Neural progenitor cell (in vitro differentiated cells): Measurements from ENCODE around the gene MUC6. TPM values are rescaled to one million over a fixed set of nuclear protein-coding genes. Genes with fewer than 3 reads are reported as not detected.

ENCODE experiments used
- DNase-seq: peaks from one replicate; pipeline ENCODE4 v3.0.0-alpha.2; 2016; ENCODE audit warnings: low spot score
- H2AFZ ChIP-seq: fragments of 200-600 bp; sonication (generic); replicated peaks from 2 replicates; pipeline ENCODE4 v1.6.1; 2016; ENCODE audit warnings: antibody characterized with exemption
- H3F3A ChIP-seq: fragments of 200-600 bp; sonication (generic); 2 replicates; pipeline ENCODE4 v1.6.1; 2016; ENCODE audit warnings: antibody characterized with exemption, low read depth
- H3K27ac ChIP-seq: fragments of 200-600 bp; sonication (generic); 2 replicates; pipeline ENCODE4 v1.5.1; 2016; ENCODE audit warnings: mild to moderate bottlenecking
- H3K27me3 ChIP-seq: fragments of 200-600 bp; sonication (generic); 2 replicates; pipeline ENCODE4 v1.6.1; 2016; ENCODE audit warnings: mild to moderate bottlenecking, moderate library complexity
- H3K36me3 ChIP-seq: fragments of 200-600 bp; sonication (generic); 2 replicates; pipeline ENCODE4 v1.5.1; 2016
- H3K4me1 ChIP-seq: fragments of 200-600 bp; sonication (generic); 2 replicates; pipeline ENCODE4 v1.6.1; 2016; ENCODE audit warnings: mixed run types
- H3K4me2 ChIP-seq: fragments of 200-600 bp; sonication (generic); 2 replicates; pipeline ENCODE4 v1.6.1; 2016
- H3K4me3 ChIP-seq: fragments of 200-600 bp; sonication (generic); 2 replicates; pipeline ENCODE4 v1.5.1; 2016
- H3K79me2 ChIP-seq: fragments of 200-600 bp; sonication (generic); 2 replicates; pipeline ENCODE4 v1.6.1; 2016; ENCODE audit warnings: low read depth
- H3K9ac ChIP-seq: fragments of 200-600 bp; sonication (generic); 2 replicates; pipeline ENCODE4 v1.6.1; 2016
- H3K9me3 ChIP-seq: fragments of 200-600 bp; sonication (generic); 2 replicates; pipeline ENCODE4 v1.5.1; 2016; ENCODE audit warnings: low read depth
- H4K20me1 ChIP-seq: fragments of 200-600 bp; sonication (generic); 2 replicates; pipeline ENCODE4 v1.6.1; 2016; ENCODE audit warnings: low read depth
- H3K27ac Mint-ChIP-seq: 3 replicates; pipeline ENCODE4 v1.8.0; 2021; ENCODE audit warnings: mixed read lengths
- H3K27me3 Mint-ChIP-seq: 2 replicates; pipeline ENCODE4 v1.8.0; 2022; ENCODE audit warnings: low read depth, mild to moderate bottlenecking, inconsistent platforms, moderate library complexity, mixed read lengths; ENCODE audit not compliant: insufficient read depth
- H3K36me3 Mint-ChIP-seq: 3 replicates; pipeline ENCODE4 v1.8.0; 2021; ENCODE audit warnings: mixed read lengths
- H3K4me1 Mint-ChIP-seq: 3 replicates; pipeline ENCODE4 v1.8.0; 2021; ENCODE audit warnings: mixed read lengths
- H3K4me3 Mint-ChIP-seq: 3 replicates; pipeline ENCODE4 v1.8.0; 2021; ENCODE audit warnings: mild to moderate bottlenecking, moderate library complexity, mixed read lengths
- H3K9me3 Mint-ChIP-seq: 3 replicates; pipeline ENCODE4 v1.8.0; 2020; ENCODE audit warnings: mixed read lengths
- EZH2 ChIP-seq: fragments of 200-600 bp; sonication (generic); IDR thresholded peaks from 2 replicates; pipeline ENCODE4 v1.6.1; 2017; ENCODE audit warnings: antibody characterized with exemption, mild to moderate bottlenecking, moderate library complexity
- EZH2phosphoT487 ChIP-seq: fragments of 200-600 bp; sonication (generic); IDR thresholded peaks from 2 replicates; pipeline ENCODE4 v1.6.1; 2017; ENCODE audit warnings: antibody characterized with exemption
- total RNA-seq: library from RNA; depleted of rRNA; stranded (reverse); fragments of >200 nt; gene quantifications from 2 replicates; pipeline ENCODE4 v1.2.3, GENCODE V29; 2015; ENCODE audit warnings: low replicate concordance
- TF ChIP-seq, protein P1 (sequence below): fragments of 200-600 bp; sonication (generic); IDR thresholded peaks from 2 replicates; pipeline ENCODE4 v1.5.1; 2017; ENCODE audit warnings: antibody characterized with exemption, mild to moderate bottlenecking

Gene MUC6
- total RNA-seq, 1 donor from 2014 or later, result not detected

DNA sequence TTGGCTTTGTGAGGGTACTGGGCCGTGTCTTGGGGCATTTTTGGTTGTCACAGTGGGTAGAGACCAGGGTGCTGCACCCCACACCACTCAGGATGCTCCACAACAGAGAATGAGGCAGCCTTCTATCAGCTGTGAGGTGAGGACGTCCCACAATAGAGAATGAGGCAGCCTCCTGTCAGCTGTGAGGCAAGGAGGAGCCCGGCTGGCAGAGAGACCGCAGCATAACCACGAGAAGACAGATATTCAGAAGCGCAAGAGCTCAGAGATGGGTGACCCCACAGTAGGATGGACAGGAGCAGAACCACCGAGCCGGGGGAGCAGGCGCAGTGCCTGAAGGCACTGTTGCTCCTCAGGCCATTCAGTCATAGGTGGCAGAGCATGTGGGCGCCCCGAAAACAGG, 63.3 kb downstream of the MUC6 start:
- Histone ChIP-seq H4K20me1 (peaks cover 8% of the 10 kb centered on the region), H3K9ac (no peak overlapping the region), H3F3A (no peaks in the 10 kb centered on the region), H3K4me3 (no peak overlapping the region), H3K4me1 (no peaks in the 10 kb centered on the region), H3K79me2 (no peaks in the 10 kb centered on the region), H2AFZ (no peak overlapping the region), H3K36me3 (no peaks in the 10 kb centered on the region), H3K9me3 (no peaks in the 10 kb centered on the region), H3K27ac (no peak overlapping the region), H3K4me2 (no peak overlapping the region), H3K27me3 (no peaks in the 10 kb centered on the region)
- H3K4me3 Mint-ChIP-seq, result no peak overlapping the region
- DNase-seq, result no peak
- peaks cover 7% of the 10 kb centered on the region for H3K4me1 Mint-ChIP-seq
- H3K9me3 Mint-ChIP-seq, result no peaks in the 10 kb centered on the region
- peaks cover 21% of the 10 kb centered on the region for H3K36me3 Mint-ChIP-seq
- H3K27ac Mint-ChIP-seq, result peak overlapping the region; percentile 80
- peaks cover 2% of the 10 kb centered on the region for H3K27me3 Mint-ChIP-seq
- TF ChIP-seq, protein P1, sequence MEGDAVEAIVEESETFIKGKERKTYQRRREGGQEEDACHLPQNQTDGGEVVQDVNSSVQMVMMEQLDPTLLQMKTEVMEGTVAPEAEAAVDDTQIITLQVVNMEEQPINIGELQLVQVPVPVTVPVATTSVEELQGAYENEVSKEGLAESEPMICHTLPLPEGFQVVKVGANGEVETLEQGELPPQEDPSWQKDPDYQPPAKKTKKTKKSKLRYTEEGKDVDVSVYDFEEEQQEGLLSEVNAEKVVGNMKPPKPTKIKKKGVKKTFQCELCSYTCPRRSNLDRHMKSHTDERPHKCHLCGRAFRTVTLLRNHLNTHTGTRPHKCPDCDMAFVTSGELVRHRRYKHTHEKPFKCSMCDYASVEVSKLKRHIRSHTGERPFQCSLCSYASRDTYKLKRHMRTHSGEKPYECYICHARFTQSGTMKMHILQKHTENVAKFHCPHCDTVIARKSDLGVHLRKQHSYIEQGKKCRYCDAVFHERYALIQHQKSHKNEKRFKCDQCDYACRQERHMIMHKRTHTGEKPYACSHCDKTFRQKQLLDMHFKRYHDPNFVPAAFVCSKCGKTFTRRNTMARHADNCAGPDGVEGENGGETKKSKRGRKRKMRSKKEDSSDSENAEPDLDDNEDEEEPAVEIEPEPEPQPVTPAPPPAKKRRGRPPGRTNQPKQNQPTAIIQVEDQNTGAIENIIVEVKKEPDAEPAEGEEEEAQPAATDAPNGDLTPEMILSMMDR, result no peak
- TF ChIP-seq EZH2phosphoT487 (no peak), EZH2 (no peak)

DNA sequence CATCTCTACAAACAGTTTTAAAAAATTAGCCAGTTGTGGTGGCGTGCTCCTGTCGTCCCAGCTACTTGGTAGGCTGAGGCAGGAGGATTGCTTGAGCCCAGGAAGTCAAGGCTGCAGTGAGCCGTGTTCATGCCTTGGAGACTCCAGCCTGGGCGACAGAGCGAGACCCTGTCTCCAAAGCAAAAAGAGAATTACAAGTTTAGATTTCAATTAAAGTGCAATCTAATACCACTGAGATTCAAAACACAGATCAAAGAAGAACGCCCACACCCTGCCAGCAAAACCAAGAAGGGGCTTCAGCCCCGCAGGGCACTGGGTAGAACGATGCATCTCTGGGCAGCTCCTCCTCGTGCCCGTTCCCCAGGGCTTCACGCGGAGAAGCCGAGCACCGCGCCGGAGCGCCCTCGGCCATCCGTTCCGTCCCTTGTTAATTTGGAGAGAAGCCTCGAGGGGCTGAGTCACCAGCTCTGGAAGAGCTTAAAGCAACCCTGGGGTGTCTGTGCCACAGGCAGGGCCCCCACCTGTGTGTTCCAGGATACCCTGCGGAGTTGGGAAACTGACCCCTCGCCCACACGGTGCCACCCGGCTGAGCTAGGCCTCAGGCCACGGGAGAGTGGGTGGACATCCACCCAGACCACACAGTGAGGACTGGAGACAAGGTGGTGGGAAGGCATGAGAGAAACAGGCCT, 63.9 kb downstream of the MUC6 start:
- no peak for DNase-seq
- H3K4me1 ChIP-seq, result no peaks in the 10 kb centered on the region
- no peak overlapping the region for H3K27ac Mint-ChIP-seq
- H3K27me3 ChIP-seq, result no peaks in the 10 kb centered on the region
- peaks cover 2% of the 10 kb centered on the region for H3K79me2 ChIP-seq
- no peaks in the 10 kb centered on the region for H3K9me3 Mint-ChIP-seq
- H3K4me3 ChIP-seq, result no peak overlapping the region
- no peaks in the 10 kb centered on the region for H3K36me3 ChIP-seq
- peaks cover 8% of the 10 kb centered on the region for H4K20me1 ChIP-seq
- H3K9me3 ChIP-seq, result no peaks in the 10 kb centered on the region
- peaks cover 7% of the 10 kb centered on the region for H3K4me1 Mint-ChIP-seq
- TF ChIP-seq, protein P1, result no peak
- TF ChIP-seq EZH2phosphoT487, result no peak
- TF ChIP-seq EZH2, result no peak
- H2AFZ ChIP-seq, result no peak overlapping the region
- peaks cover 2% of the 10 kb centered on the region for H3K27me3 Mint-ChIP-seq
- no peak overlapping the region for H3K27ac ChIP-seq
- H3K4me2 ChIP-seq, result no peak overlapping the region
- no peak overlapping the region for H3K4me3 Mint-ChIP-seq
- H3F3A ChIP-seq, result no peaks in the 10 kb centered on the region
- no peak overlapping the region for H3K9ac ChIP-seq
- H3K36me3 Mint-ChIP-seq, result peaks cover 21% of the 10 kb centered on the region

DNA sequence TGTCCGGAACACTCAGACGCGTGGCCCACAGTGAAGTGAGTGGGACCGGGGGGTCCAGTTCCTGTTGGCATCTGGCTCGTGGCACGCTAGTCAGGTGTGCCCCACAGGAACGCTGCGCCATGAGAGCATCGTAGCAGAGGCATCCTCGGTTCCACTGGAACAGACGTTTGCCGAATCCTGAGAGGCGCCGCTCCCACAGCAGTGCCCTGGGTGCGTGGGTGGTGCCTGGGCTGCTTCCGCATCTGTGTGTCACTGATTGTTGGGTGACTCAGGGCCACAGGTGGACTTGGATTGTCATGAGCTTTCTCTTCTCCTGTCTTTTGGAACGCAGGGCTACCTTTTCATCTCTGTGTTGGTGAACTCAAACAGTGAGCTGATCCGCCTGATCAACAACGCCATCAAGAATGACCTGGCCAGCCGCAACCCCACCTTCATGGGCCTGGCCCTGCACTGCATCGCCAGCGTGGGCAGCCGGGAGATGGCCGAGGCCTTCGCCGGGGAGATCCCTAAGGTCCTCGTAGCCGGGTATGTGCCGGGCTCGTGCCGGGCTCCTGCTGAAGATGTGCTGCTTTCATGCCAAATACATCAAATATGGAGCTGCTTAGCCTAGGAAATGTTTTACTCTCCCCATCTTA, 64.7 kb downstream of the MUC6 start:
- no peaks in the 10 kb centered on the region for H3K4me1 ChIP-seq
- peaks cover 2% of the 10 kb centered on the region for H3K27me3 Mint-ChIP-seq
- H3K9me3 Mint-ChIP-seq, result no peaks in the 10 kb centered on the region
- no peaks in the 10 kb centered on the region for H3K36me3 ChIP-seq
- H3K4me3 Mint-ChIP-seq, result no peak overlapping the region
- no peak overlapping the region for H3K27ac ChIP-seq
- H4K20me1 ChIP-seq, result peaks cover 6% of the 10 kb centered on the region
- H3K79me2 ChIP-seq, result peaks cover 5% of the 10 kb centered on the region
- no peak for TF ChIP-seq EZH2phosphoT487
- TF ChIP-seq, protein P1, result no peak
- TF ChIP-seq EZH2, result no peak
- no peak for DNase-seq
- H2AFZ ChIP-seq, result no peak overlapping the region
- no peaks in the 10 kb centered on the region for H3K9me3 ChIP-seq
- no peaks in the 10 kb centered on the region for H3F3A ChIP-seq
- H3K27ac Mint-ChIP-seq, result no peak overlapping the region
- H3K4me3 ChIP-seq, result no peak overlapping the region
- no peak overlapping the region for H3K4me2 ChIP-seq
- H3K9ac ChIP-seq, result no peak overlapping the region
- H3K4me1 Mint-ChIP-seq, result peaks cover 7% of the 10 kb centered on the region
- no peaks in the 10 kb centered on the region for H3K27me3 ChIP-seq
- H3K36me3 Mint-ChIP-seq, result peaks cover 21% of the 10 kb centered on the region
